HFF-Myc (cell line): Measurements from ENCODE around the gene PLSCR2.
"Not testable (repeated sequence)": the region's sequence is repeated elsewhere in the genome, so short reads cannot be mapped to it uniquely, and the experiment has no call there.

Experiments used
- DNase-seq: peaks from one replicate; pipeline ENCODE4 v3.0.0-alpha.2; 2011; ENCODE audit warnings: low read depth; ENCODE audit errors: extremely low read depth
- H3K4me3 ChIP-seq: replicated peaks from 2 replicates; pipeline ENCODE4 v1.5.1; 2011; ENCODE audit warnings: low read depth, mild to moderate bottlenecking, control low read depth, low read length
- CTCF ChIP-seq: IDR thresholded peaks from 2 replicates; pipeline ENCODE4 v1.5.1; 2012; ENCODE audit warnings: mild to moderate bottlenecking, low read depth, low read length, control low read depth; ENCODE audit errors: missing control alignments

The PLSCR2 gene

GRCh38 chr3:146454796-146455195 is 14.6 kb downstream of the PLSCR2 start:
- TF ChIP-seq CTCF = no peak
- DNase-seq = no peak

GRCh38 chr3:146449613-146450012 is 19.7 kb downstream of the PLSCR2 start:
- TF ChIP-seq CTCF = no peak
- H3K4me3 ChIP-seq = no peak overlapping the region
- DNase-seq = no peak

More at GRCh38 chr3:146454796-146455195, 14.6 kb downstream of the PLSCR2 start:
- H3K4me3 ChIP-seq = no peak overlapping the region

- H3K4me3 ChIP-seq = no peak overlapping the region
- no peak for TF ChIP-seq CTCF
- no peak for DNase-seq
Measured at GRCh38 chr3:146449076-146449475, 20.3 kb downstream of the PLSCR2 start.

- H3K4me3 ChIP-seq = no peak overlapping the region
Measured at GRCh38 chr3:146446026-146446425, 23.3 kb downstream of the PLSCR2 start.

GRCh38 chr3:146440310-146440709 is 29.1 kb downstream of the PLSCR2 start:
- not testable (repeated sequence) for H3K4me3 ChIP-seq, DNase-seq

More at GRCh38 chr3:146446026-146446425, 23.3 kb downstream of the PLSCR2 start:
- TF ChIP-seq CTCF = no peak
- DNase-seq = no peak

GRCh38 chr3:146432066-146432465 is 37.3 kb downstream of the PLSCR2 start:
- no peak for TF ChIP-seq CTCF
- no peak overlapping the region for H3K4me3 ChIP-seq
- no peak for DNase-seq

GRCh38 chr3:146431240-146431639 is 38.1 kb downstream of the PLSCR2 start:
- DNase-seq = no peak
- no peak for TF ChIP-seq CTCF
- H3K4me3 ChIP-seq = no peak overlapping the region

GRCh38 chr3:146425341-146425740 is 44.0 kb downstream of the PLSCR2 start:
- no peak for TF ChIP-seq CTCF
- no peak for DNase-seq
- no peak overlapping the region for H3K4me3 ChIP-seq
